GM23338 (cell line): ENCODE results near the gene PPP2R5C. TPM values are rescaled to one million over a fixed set of nuclear protein-coding genes. Genes with fewer than 3 reads are reported as not detected.

ENCODE experiments used
- ATAC-seq: fragments of 200-7000 bp; cut with Tn5 transposase; 3 replicates; pipeline ENCODE4 v1.9.1; 2020
- DNase-seq: peaks from one replicate; pipeline ENCODE4 v3.0.0-alpha.2; 2015; ENCODE audit warnings: low spot score
- H2AFZ ChIP-seq: fragments of 200-600 bp; sonication (generic); 2 replicates; pipeline ENCODE4 v1.8.0; 2016; ENCODE audit warnings: antibody characterized with exemption, mild to moderate bottlenecking, moderate library complexity
- H3F3A ChIP-seq: fragments of 200-600 bp; sonication (generic); replicated peaks from 2 replicates; pipeline ENCODE4 v1.8.0; 2017; ENCODE audit warnings: antibody characterized with exemption, mixed run types, low read depth
- H3K27ac ChIP-seq: fragments of 200-600 bp; sonication (generic); 2 replicates; pipeline ENCODE4 v1.6.1; 2016; ENCODE audit warnings: low read depth
- H3K27me3 ChIP-seq: fragments of 200-600 bp; sonication (generic); 2 replicates; pipeline ENCODE4 v1.8.0; 2016; ENCODE audit warnings: mild to moderate bottlenecking, mixed run types, moderate library complexity; ENCODE audit not compliant: insufficient read depth
- H3K36me3 ChIP-seq: fragments of 200-600 bp; sonication (generic); 2 replicates; pipeline ENCODE4 v1.8.0; 2016; ENCODE audit warnings: mild to moderate bottlenecking; ENCODE audit not compliant: insufficient read depth
- H3K4me1 ChIP-seq: fragments of 200-600 bp; sonication (generic); 2 replicates; pipeline ENCODE4 v1.8.0; 2016; ENCODE audit warnings: mild to moderate bottlenecking, moderate library complexity; ENCODE audit not compliant: insufficient read depth
- H3K4me2 ChIP-seq: fragments of 200-600 bp; sonication (generic); 2 replicates; pipeline ENCODE4 v1.7.1; 2017; ENCODE audit warnings: mixed run types
- H3K4me3 ChIP-seq: fragments of 200-600 bp; sonication (generic); 2 replicates; pipeline ENCODE4 v1.6.1; 2016; ENCODE audit warnings: mixed run types
- H3K79me2 ChIP-seq: fragments of 200-600 bp; sonication (generic); replicated peaks from 2 replicates; pipeline ENCODE4 v1.8.0; 2017; ENCODE audit warnings: mild to moderate bottlenecking; ENCODE audit not compliant: insufficient read depth
- H3K9me2 ChIP-seq: fragments of 200-600 bp; sonication (generic); 2 replicates; pipeline ENCODE4 v1.8.0; 2017; ENCODE audit not compliant: insufficient read depth
- H4K20me1 ChIP-seq: fragments of 200-600 bp; sonication (generic); replicated peaks from 2 replicates; pipeline ENCODE4 v1.8.0; 2017; ENCODE audit warnings: mild to moderate bottlenecking; ENCODE audit not compliant: insufficient read depth
- H3K27ac Mint-ChIP-seq: 2 replicates; pipeline ENCODE4 v1.8.0; 2020; ENCODE audit warnings: inconsistent platforms, mild to moderate bottlenecking, moderate library complexity, mixed read lengths
- H3K27me3 Mint-ChIP-seq: 3 replicates; pipeline ENCODE4 v1.8.0; 2022; ENCODE audit warnings: low read depth, mild to moderate bottlenecking, moderate library complexity, mixed read lengths, inconsistent platforms; ENCODE audit not compliant: insufficient read depth, poor library complexity
- H3K36me3 Mint-ChIP-seq: 3 replicates; pipeline ENCODE4 v1.8.0; 2021; ENCODE audit warnings: low read depth, mild to moderate bottlenecking, inconsistent platforms, moderate library complexity, mixed read lengths
- H3K4me1 Mint-ChIP-seq: 3 replicates; pipeline ENCODE4 v1.8.0; 2020; ENCODE audit warnings: mild to moderate bottlenecking, inconsistent platforms, mixed read lengths
- H3K4me3 Mint-ChIP-seq: 3 replicates; pipeline ENCODE4 v1.8.0; 2021; ENCODE audit warnings: moderate library complexity, mild to moderate bottlenecking, inconsistent platforms, mixed read lengths
- H3K9me3 Mint-ChIP-seq: 3 replicates; pipeline ENCODE4 v1.8.0; 2020; ENCODE audit warnings: moderate library complexity, mild to moderate bottlenecking, inconsistent platforms, mixed read lengths
- CREB1 ChIP-seq: fragments of 250-450 bp; sonication (Bioruptor Pico); IDR thresholded peaks from 2 replicates; pipeline ENCODE4 v1.5.0; 2020; ENCODE audit warnings: low read depth, mild to moderate bottlenecking, moderate library complexity
- CTCF ChIP-seq, 2 experiments: fragments of 200-600 bp in 1 of 2; sonication (generic) in 1 of 2; conservative IDR thresholded peaks; 2 replicates each; pipeline versions ENCODE4 v1.5.1 to v1.6.1; 2016 to 2017; ENCODE audit warnings: antibody characterized with exemption in 2 of 2, low read depth in 2 of 2, mild to moderate bottlenecking in 2 of 2, moderate library complexity in 1 of 2
- EZH2phosphoT487 ChIP-seq: fragments of 200-600 bp; sonication (generic); IDR thresholded peaks from one replicate; pipeline ENCODE4 v1.8.1; 2018; ENCODE audit warnings: antibody characterized with exemption; ENCODE audit not compliant: unreplicated experiment
- JUNB ChIP-seq: IDR thresholded peaks from one replicate; pipeline ENCODE4 v1.6.1; 2016; ENCODE audit warnings: antibody characterized with exemption; ENCODE audit not compliant: unreplicated experiment
- NANOG ChIP-seq: IDR thresholded peaks from 2 replicates; pipeline ENCODE4 v1.6.1; 2016; ENCODE audit warnings: antibody characterized with exemption, borderline replicate concordance
- REST ChIP-seq: IDR thresholded peaks from one replicate; pipeline ENCODE4 v1.6.1; 2018; ENCODE audit warnings: antibody characterized with exemption; ENCODE audit not compliant: unreplicated experiment
- STAT1 ChIP-seq: IDR thresholded peaks from one replicate; pipeline ENCODE4 v1.6.1; 2016; ENCODE audit warnings: antibody characterized with exemption; ENCODE audit not compliant: unreplicated experiment
- ZNF114 ChIP-seq: fragments of 250-450 bp; sonication (Bioruptor Pico); IDR thresholded peaks from 2 replicates; pipeline ENCODE4 v1.5.0; 2020; ENCODE audit warnings: mild to moderate bottlenecking, moderate library complexity
- ZNF331 ChIP-seq: fragments of 250-450 bp; sonication (Bioruptor Pico); IDR thresholded peaks from 2 replicates; pipeline ENCODE4 v1.5.0; 2020; ENCODE audit warnings: low read depth, mild to moderate bottlenecking, moderate library complexity
- polyA plus RNA-seq: library from polyadenylated mRNA; unstranded; fragments of >200 nt; fragmentation: Nextera tagmentation; extraction: Ambion mirVana; gene quantifications from 2 replicates; pipeline ENCODE4 v1.2.1, GENCODE V29; 2016
- total RNA-seq: library from RNA; depleted of rRNA; stranded (reverse); fragments of >200 nt; shearing (Covaris generic); gene quantifications from 2 replicates; pipeline ENCODE4 v1.2.3, GENCODE V29; 2014
- TF ChIP-seq, protein P1 (sequence below): fragments of 250-450 bp; sonication (Bioruptor Pico); IDR thresholded peaks from 2 replicates; pipeline ENCODE4 v1.5.0; 2020; ENCODE audit warnings: mild to moderate bottlenecking, moderate library complexity

The PPP2R5C gene
- total and polyA plus RNA-seq, 2 experiments from 2014 or later: 75.4 to 79.7 TPM

DNA sequence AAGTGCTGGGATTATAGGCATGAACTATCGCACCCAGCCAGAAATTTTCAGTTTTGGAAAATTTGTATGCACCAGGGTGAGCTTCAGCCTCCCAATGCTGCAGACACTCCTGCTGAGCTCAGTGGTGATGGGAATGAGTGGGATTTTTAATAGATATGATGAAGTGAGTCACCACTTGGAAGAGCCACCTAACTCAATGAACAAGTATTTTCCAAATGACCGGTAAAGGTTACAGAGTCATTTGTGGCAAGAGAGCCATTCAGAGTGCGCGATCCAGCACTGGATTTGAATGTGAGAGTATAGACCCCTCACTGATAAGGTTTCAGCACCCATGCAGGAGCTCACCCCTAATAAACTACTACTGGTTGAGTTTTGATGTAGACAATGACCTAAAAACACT, 100.7 kb downstream of the PPP2R5C start (continued):
- TF ChIP-seq CTCF (conservative IDR thresholded peaks at IDR 0.05; ENCODE audit: low read depth in 2 of 2) (no peak), STAT1 (no peak), NANOG (no peak), REST (no peak), ZNF331 (no peak), JUNB (no peak)

DNA sequence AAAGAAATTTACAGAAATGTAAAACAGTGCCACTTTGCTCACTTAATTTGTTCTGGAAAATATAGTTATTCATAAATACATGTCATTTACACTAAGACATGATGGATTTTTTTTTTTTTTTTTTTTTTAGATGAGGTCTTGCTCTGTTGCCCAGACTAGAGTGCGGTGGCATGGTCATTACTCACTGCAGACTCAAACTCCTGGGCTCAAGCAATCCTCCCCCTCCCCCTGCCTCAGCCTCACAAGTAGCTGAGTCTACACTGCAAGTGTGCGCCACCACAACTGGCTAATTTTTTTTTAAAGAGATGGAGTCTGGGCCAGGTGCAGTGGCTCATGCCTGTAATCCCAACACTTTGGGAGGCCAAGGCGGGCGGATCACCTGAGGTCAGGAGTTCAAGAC, 101.2 kb downstream of the PPP2R5C start:
- Mint-ChIP-seq H3K27me3 (no peaks in the 10 kb centered on the region), H3K9me3 (no peaks in the 10 kb centered on the region), H3K4me3 (no peak overlapping the region), H3K36me3 (no peaks in the 10 kb centered on the region), H3K27ac (no peak overlapping the region), H3K4me1 (no peaks in the 10 kb centered on the region)
- H4K20me1 ChIP-seq: peaks cover 19% of the 10 kb centered on the region
- H3K27me3 ChIP-seq: no peaks in the 10 kb centered on the region
- ATAC-seq (no peak), DNase-seq (no peak)
- no peaks in the 10 kb centered on the region; the same call in 1 of the 2 replicates for H3K79me2 ChIP-seq
- no peaks in the 10 kb centered on the region for H3F3A ChIP-seq
- no peak overlapping the region for H3K4me3 ChIP-seq
- no peaks in the 10 kb centered on the region for H3K9me2 ChIP-seq
- no peak overlapping the region for H3K4me2 ChIP-seq
- no peak overlapping the region for H2AFZ ChIP-seq
- no peaks in the 10 kb centered on the region for H3K4me1 ChIP-seq
- no peak overlapping the region for H3K27ac ChIP-seq
- no peaks in the 10 kb centered on the region for H3K36me3 ChIP-seq
- TF ChIP-seq ZNF114 (CRISPR knock-in tag) (no peak), REST (no peak), STAT1 (no peak), NANOG (no peak), EZH2phosphoT487 (no peak), CREB1 (CRISPR knock-in tag) (no peak)
- TF ChIP-seq, protein P1, sequence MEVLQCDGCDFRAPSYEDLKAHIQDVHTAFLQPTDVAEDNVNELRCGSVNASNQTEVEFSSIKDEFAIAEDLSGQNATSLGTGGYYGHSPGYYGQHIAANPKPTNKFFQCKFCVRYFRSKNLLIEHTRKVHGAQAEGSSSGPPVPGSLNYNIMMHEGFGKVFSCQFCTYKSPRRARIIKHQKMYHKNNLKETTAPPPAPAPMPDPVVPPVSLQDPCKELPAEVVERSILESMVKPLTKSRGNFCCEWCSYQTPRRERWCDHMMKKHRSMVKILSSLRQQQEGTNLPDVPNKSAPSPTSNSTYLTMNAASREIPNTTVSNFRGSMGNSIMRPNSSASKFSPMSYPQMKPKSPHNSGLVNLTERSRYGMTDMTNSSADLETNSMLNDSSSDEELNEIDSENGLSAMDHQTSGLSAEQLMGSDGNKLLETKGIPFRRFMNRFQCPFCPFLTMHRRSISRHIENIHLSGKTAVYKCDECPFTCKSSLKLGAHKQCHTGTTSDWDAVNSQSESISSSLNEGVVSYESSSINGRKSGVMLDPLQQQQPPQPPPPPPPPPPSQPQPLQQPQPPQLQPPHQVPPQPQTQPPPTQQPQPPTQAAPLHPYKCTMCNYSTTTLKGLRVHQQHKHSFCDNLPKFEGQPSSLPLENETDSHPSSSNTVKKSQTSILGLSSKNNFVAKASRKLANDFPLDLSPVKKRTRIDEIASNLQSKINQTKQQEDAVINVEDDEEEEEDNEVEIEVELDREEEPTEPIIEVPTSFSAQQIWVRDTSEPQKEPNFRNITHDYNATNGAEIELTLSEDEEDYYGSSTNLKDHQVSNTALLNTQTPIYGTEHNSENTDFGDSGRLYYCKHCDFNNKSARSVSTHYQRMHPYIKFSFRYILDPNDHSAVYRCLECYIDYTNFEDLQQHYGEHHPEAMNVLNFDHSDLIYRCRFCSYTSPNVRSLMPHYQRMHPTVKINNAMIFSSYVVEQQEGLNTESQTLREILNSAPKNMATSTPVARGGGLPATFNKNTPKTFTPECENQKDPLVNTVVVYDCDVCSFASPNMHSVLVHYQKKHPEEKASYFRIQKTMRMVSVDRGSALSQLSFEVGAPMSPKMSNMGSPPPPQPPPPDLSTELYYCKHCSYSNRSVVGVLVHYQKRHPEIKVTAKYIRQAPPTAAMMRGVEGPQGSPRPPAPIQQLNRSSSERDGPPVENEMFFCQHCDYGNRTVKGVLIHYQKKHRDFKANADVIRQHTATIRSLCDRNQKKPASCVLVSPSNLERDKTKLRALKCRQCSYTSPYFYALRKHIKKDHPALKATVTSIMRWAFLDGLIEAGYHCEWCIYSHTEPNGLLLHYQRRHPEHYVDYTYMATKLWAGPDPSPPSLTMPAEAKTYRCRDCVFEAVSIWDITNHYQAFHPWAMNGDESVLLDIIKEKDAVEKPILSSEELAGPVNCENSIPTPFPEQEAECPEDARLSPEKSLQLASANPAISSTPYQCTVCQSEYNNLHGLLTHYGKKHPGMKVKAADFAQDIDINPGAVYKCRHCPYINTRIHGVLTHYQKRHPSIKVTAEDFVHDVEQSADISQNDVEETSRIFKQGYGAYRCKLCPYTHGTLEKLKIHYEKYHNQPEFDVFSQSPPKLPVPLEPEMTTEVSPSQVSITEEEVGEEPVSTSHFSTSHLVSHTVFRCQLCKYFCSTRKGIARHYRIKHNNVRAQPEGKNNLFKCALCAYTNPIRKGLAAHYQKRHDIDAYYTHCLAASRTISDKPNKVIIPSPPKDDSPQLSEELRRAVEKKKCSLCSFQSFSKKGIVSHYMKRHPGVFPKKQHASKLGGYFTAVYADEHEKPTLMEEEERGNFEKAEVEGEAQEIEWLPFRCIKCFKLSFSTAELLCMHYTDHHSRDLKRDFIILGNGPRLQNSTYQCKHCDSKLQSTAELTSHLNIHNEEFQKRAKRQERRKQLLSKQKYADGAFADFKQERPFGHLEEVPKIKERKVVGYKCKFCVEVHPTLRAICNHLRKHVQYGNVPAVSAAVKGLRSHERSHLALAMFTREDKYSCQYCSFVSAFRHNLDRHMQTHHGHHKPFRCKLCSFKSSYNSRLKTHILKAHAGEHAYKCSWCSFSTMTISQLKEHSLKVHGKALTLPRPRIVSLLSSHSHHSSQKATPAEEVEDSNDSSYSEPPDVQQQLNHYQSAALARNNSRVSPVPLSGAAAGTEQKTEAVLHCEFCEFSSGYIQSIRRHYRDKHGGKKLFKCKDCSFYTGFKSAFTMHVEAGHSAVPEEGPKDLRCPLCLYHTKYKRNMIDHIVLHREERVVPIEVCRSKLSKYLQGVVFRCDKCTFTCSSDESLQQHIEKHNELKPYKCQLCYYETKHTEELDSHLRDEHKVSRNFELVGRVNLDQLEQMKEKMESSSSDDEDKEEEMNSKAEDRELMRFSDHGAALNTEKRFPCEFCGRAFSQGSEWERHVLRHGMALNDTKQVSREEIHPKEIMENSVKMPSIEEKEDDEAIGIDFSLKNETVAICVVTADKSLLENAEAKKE (CRISPR knock-in tag): no peak
